COR-L47 (cell line): ENCODE measurements around the gene CDCA7.
"Not testable (repeated sequence)": the region's sequence is repeated elsewhere in the genome, so short reads cannot be mapped to it uniquely, and the experiment has no call there.

Experiments
- DNase-seq: peaks from one replicate; lab custom pipeline; 2025; lab: John Stamatoyannopoulos, UW

CDCA7 gene

GRCh38 chr2:173358616-173359015 is 3.9 kb downstream of the CDCA7 start:
- DNase-seq, result no peak

GRCh38 chr2:173359231-173359630 is 4.6 kb downstream of the CDCA7 start:
- no peak for DNase-seq

GRCh38 chr2:173370198-173370597 is 15.5 kb downstream of the CDCA7 start:
- no peak for DNase-seq

DNA sequence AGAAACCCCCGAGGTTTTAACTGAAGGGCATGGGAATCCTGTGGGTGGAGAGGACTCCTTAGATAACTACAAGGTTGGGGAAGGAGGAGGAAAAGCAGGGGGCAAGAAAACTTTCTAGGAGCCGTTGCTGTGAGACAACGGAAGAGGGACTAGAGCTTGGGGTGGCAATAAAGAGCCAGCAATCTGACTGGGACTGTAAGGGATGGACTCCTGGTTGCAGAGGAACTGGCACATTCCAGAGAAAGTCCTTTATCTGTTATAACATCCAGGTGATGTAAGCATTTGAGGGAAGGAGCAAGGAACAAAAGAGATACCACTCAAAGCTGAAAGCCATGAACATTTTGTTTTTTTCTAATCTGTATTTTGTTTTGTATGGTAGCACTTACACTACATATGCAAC is 16.4 kb downstream of the CDCA7 start:
- DNase-seq, result no peak

GRCh38 chr2:173373290-173373689 is 18.6 kb downstream of the CDCA7 start:
- no peak for DNase-seq

- no peak for DNase-seq
Observed at GRCh38 chr2:173374634-173375033, 20.0 kb downstream of the CDCA7 start.

DNA sequence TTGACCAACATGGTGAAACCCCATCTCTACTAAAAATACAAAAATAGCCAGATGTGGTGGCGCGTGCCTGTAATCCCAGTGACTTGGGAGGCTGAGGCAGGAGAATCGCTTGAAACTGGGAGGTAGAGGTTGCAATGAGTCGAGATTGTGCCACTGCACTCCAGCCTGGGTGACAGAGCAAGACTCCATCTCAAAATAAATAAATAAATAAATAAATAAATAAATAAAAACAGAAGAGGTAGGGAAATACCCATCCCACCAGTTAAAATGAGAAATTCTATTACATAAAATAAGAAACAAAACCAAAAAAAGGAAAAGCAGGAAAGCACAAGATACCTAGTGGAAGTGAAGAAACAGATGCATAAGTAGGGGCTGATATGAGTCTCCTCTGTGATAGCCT is 30.9 kb downstream of the CDCA7 start:
- DNase-seq, result not testable (repeated sequence)

DNA sequence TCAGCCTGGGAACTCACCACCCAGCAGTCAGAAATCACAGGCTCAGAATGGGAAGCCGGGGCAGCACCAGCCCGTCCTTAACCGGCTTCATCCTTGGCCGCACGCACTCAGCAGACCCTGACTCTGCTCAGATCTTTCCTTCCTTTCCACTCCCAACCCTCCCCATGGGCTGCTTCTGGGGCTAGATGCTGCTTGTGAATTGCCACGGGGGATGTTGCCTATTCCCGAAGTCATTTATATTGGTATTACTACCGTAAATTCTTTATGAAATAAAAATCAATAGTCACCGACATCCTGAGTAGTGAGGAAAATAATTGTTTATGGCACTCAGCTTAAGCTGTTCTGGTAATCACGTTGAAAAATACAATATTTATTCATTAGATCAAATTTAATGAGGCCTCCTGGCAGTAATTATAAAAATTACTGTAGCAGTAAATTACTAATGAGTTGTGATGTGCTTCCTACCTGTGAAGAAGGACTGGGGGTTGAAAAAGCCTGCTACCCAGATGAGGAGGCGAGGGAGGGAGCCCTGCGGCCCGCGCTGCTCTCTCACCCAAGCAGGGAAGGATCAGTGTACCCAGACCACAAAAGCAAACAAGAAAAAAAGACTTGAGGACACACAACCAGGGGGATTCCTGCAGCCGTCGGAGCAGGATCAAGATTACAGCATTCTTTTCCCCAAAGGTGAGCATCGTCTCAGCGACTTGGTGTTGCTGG is 31.5 kb downstream of the CDCA7 start:
- DNase-seq, result no peak

DNA sequence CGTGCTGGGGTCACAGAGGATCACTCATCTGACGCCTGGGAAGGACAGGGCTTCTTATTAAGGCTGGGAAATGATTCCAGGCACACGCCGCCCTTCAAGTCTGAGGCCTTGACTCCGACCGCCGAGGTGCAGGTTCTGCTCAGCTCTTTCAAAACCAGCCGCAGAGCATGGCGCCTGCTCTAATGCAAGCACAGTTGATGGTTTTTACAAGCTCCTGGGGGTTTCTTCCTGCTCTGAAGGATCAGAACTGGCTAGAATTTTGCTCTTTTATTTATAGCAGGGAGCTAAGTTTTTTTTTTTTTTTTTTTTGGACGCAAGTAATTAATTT is 32.0 kb downstream of the CDCA7 start:
- no peak for DNase-seq

- DNase-seq, result no peak
Observed at GRCh38 chr2:173387079-173387478, 32.4 kb downstream of the CDCA7 start.

- no peak for DNase-seq
Observed at GRCh38 chr2:173387660-173388059, 33.0 kb downstream of the CDCA7 start.

DNA sequence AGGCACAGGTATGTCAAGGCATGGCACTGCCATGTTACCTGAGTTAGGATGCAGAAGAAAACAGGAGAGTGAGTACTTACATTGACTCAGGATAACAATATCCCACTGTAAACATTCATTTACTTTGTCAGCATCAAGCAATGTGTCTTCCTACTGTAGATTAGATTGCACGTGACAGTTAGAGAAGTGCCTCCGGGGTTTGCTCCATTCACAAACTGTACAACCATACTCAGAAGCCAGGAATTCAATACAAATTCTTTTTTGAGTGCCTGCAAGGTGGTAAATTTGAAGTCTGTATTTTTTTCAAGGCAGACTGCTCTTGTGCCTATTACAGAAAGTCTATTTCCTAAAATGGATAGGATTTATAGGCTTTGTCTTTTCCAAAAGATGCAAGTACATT is 34.1 kb downstream of the CDCA7 start:
- no peak for DNase-seq

DNA sequence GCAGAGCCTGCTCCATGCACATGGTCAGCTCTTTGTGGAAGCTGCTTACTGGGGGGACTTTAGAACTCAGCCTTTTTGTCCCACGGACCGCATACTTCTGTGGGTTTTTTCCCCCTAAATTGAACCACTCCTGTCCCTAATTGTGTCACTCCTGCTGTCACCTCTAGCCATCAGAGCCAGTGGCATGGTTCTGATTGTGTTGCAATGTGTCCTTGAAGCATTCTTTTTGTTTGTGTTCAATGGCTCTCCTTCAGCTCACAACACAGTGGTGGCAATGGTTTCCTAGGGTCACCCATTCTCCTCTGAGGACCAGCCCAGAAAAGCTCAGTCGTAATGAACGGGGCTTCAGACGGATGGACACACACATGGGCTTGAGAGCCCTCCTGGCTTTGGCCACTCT is 35.4 kb downstream of the CDCA7 start:
- DNase-seq, result no peak

DNA sequence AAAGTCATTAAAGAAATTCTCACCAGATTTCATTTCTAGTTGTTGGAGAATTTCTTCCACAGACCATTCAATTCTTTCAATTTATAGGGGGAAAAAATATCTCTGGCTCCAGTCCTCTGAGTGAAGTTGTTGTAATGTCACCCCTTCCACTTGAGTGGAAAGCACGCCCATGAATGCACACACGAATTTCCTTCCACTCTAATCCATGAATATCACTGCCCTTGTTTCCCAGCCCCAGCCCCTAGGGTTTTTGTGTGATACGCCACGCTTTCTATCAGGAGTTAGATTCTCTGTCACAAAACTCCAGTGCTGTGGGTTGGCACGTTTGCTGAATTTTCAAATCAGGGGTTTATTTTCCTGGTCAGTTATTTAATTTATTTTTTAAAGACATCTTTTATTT is 38.1 kb downstream of the CDCA7 start:
- DNase-seq, result no peak

DNA sequence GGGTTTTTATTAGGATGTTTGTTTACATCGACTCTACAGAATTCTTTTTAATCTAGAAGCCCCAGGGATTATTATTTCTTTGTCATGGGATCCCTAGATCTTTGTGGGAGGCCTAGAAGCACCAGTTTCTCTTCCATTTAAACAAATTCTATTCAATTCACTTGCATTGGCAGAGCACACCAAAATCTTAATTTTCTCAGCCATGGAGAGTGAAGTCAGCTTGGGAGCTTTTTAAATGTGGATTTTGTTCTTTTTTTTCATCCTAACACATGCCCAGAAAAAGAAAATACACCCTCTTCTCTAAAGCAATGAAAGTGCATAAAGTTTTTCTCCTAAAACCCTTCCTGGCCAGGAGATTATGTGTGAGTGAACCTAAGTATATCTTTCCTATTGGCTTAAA is 38.5 kb downstream of the CDCA7 start:
- DNase-seq, result no peak

DNA sequence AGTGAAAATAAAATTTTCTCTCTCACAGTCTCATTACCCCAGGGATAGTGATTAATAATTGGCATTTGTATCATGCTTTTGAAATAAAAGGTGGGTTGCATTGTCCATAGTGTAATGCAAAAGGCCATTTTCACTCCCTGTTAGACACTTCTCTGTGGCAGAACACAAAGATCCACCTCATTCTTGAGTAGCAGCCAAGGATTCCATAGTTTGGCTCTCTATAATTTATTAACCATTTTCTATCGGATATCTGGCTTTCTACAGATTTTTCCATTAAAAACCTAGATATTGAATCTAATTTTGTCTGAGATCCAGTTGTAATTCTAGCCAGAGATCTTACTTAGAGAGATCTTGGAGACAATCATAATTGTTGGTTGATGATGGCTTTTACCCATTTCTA is 39.0 kb downstream of the CDCA7 start:
- DNase-seq, result no peak

DNA sequence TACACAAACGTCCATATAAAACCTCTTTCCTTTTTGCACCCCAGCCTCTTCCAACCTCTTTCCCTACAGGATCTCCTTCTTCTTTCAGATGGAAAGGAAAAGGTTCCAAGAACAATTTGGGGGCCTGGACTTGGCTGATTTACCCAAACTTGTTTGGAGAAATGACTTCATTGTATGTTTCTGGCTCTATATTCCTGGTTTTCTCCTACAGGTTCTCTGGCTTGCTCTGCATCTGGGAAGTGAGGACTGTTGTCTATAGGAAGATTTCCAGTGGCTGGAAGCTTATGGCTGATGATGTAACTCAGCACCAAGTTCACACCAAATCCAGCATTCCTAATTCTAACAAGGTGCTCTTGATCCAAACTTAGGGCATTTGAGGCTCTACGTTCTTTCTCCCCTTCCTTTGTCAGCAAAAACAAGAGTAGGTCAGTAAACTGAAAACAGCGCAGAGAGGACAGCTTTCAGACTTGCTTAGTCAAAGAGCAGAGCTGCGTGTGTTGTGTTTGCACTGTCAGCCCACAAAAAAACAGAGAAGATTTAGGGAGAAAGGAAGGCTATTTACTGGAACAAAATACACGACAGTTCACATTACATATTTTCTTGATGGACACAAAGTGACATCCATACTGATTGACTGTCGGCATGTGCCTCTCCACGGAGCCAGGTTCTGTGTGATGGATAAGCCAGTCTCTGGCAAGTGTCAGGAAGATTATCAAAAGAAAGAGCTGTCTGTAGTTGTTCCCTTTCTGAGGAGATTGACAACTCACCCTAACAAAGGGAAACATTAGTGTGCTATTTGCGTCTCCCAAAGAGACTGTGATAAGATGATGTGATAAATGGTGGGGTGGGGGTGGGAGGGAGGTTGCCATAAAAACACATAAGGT is 39.7 kb downstream of the CDCA7 start:
- DNase-seq, result no peak

- no peak for DNase-seq
Observed at GRCh38 chr2:173395567-173396351, 41.1 kb downstream of the CDCA7 start.

GRCh38 chr2:173397539-173397938 is 42.9 kb downstream of the CDCA7 start:
- peak; percentile 50 for DNase-seq

DNA sequence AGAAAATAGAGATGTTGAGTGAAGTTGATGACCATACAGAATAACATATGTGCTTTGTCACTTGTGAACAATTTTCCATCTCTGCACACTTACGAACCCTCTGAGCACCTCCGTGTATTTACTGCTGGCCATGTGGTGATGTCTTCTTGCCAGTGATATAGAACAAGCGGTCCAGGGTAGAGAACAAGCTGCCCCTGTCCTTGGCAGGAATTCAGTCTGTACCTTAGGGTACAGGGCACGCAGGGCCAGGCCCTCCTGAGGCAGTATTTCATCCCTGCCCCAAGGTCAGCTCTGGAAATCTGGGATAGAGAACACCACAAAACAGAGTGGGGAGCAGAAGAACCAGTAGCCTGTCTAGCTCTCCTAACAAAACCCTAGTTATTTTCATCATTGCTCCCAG is 44.6 kb downstream of the CDCA7 start:
- DNase-seq, result no peak

- DNase-seq, result peak; percentile 2
Observed at GRCh38 chr2:173400760-173401159, 46.1 kb downstream of the CDCA7 start.

DNA sequence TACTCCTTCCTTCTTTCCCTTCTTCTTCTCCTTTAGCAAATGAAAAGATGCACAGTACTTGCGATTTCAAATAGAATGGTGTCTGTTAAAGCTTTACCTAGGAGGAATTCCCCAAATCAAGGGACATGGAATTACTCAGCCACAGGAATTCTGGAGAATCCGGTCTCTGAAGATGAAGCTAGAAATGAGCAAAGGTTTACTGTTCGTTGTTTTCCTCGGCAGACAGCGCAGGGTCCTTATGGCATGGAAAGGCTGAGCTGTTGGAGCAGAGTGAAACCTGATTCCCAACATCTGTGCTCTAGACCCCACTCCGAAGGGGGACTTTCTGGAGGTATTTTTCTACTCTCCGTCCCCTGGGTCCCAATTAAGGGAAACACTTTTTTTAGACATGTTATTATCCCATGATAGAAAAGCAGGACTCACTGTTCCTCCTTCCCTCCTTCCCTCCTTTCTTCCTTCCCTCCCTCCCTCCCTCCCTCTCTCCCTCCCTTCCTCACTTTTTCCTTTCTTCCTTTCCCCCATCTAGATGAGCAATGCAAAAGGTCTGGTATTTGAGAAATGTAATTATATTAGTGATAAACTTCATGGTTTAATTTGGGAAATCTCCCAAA is 47.1 kb downstream of the CDCA7 start:
- DNase-seq, result no peak
